Measurements from ENCODE around the gene ITGB3. TPM values are rescaled to one million over a fixed set of nuclear protein-coding genes. Genes with fewer than 3 reads are reported as not detected.
A peak's percentile ranks its signal among the peaks of the same experiment; 100 is the strongest.

ITGB3 gene
- total RNA-seq, 1 donor from 2014 or later: 174 TPM

DNA sequence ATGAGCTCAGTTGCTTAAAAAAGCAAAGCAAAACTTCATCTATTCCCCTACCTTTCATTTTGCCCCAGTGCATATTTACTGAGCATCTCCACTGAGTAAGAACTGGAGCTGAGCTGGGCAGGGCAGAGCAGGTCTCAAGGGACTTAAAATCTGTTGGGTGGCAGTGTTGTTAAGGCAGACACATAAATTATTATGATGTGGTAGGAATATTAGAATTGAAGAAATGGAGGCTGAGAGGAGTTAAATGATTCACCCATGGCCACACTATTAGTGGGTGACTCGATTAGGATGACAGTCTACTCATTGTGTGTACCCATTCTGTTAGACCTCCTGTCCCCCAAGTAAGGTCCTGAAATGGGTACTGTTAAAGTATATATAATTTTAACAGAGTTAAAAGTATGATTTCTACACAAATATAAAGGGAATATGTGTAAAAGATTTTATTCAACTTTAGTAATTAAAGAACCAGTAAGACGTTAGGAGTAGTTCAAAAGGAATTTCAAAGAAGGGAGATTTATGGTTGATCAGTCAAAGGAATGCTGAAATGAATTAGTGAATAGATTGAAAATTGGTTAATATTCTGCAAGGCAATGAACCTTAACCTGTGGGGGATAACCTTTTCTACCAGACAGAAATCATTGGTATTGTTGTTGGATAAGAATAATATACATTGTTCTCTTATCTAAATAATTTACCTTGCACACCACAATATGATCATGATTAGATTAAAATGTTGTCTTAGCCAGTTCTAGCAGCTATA, 17.5 kb downstream of the ITGB3 start:
- DNase-seq (ENCODE audit: low read depth): no peak
- Histone ChIP-seq H3K27me3 (ENCODE audit: control insufficient read depth, insufficient read depth, low read length) (no peaks in the 10 kb centered on the region), H3K36me3 (ENCODE audit: control insufficient read depth, insufficient read depth, low read length) (peaks cover 3% of the 10 kb centered on the region), H3K4me3 (ENCODE audit: low read depth, low read length) (no peak overlapping the region)
- TF ChIP-seq, protein P1, sequence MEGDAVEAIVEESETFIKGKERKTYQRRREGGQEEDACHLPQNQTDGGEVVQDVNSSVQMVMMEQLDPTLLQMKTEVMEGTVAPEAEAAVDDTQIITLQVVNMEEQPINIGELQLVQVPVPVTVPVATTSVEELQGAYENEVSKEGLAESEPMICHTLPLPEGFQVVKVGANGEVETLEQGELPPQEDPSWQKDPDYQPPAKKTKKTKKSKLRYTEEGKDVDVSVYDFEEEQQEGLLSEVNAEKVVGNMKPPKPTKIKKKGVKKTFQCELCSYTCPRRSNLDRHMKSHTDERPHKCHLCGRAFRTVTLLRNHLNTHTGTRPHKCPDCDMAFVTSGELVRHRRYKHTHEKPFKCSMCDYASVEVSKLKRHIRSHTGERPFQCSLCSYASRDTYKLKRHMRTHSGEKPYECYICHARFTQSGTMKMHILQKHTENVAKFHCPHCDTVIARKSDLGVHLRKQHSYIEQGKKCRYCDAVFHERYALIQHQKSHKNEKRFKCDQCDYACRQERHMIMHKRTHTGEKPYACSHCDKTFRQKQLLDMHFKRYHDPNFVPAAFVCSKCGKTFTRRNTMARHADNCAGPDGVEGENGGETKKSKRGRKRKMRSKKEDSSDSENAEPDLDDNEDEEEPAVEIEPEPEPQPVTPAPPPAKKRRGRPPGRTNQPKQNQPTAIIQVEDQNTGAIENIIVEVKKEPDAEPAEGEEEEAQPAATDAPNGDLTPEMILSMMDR (IDR thresholded peaks at IDR 0.05; ENCODE audit: insufficient read depth, low read length, poor library complexity, severe bottlenecking): no peak

DNA sequence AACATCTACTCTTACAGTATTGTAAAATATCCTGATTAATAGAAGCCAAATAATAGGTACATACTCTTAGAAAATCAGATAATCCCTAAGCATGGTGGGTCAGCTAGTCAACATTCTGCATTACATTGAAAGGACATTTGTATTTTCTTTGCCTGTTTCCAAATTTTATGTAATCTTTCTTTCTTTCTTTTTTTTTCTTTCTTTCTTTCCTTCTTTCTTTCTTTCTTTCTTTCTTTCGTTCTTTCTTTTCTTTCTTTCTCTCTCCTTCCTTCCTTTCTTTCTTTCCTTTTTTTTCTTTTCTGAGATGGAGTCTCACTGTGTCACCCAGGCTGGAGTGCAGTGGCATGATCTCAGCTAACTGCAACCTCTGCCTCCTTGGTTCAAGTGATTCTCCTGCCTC, 18.9 kb downstream of the ITGB3 start:
- no peak overlapping the region for H3K4me3 ChIP-seq (ENCODE audit: low read depth, low read length)
- H3K27me3 ChIP-seq (ENCODE audit: control insufficient read depth, insufficient read depth, low read length): no peaks in the 10 kb centered on the region
- TF ChIP-seq, protein P1 (IDR thresholded peaks at IDR 0.05; ENCODE audit: insufficient read depth, low read length, poor library complexity, severe bottlenecking): no peak
- no peak for DNase-seq (ENCODE audit: low read depth)
- peaks cover 4% of the 10 kb centered on the region for H3K36me3 ChIP-seq (ENCODE audit: control insufficient read depth, insufficient read depth, low read length)

DNA sequence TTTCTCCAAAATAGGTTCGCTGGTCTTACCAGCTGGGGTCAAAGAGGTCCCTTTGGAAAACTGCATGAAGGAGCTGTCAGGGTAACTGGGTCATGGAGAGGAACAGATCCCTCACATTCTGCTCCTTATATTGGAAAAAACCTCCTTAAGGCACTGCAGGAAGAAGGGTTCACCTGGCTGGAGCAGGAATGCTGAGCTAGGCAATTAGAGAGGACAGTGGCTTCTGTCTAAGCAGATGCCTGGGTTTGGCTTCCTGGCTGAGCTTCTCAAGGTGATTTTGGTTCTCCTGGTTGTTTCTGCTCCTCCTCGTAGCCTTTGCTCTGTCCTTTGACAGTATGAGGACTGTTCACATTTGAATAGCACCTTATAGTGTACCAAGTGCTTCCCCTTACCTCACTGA, 19.6 kb downstream of the ITGB3 start:
- Histone ChIP-seq H3K36me3 (ENCODE audit: control insufficient read depth, insufficient read depth, low read length) (peaks cover 4% of the 10 kb centered on the region), H3K27me3 (ENCODE audit: control insufficient read depth, insufficient read depth, low read length) (no peaks in the 10 kb centered on the region), H3K4me3 (ENCODE audit: low read depth, low read length) (no peak overlapping the region)
- TF ChIP-seq, protein P1 (IDR thresholded peaks at IDR 0.05; ENCODE audit: insufficient read depth, low read length, poor library complexity, severe bottlenecking): no peak
- no peak for DNase-seq (ENCODE audit: low read depth)

DNA sequence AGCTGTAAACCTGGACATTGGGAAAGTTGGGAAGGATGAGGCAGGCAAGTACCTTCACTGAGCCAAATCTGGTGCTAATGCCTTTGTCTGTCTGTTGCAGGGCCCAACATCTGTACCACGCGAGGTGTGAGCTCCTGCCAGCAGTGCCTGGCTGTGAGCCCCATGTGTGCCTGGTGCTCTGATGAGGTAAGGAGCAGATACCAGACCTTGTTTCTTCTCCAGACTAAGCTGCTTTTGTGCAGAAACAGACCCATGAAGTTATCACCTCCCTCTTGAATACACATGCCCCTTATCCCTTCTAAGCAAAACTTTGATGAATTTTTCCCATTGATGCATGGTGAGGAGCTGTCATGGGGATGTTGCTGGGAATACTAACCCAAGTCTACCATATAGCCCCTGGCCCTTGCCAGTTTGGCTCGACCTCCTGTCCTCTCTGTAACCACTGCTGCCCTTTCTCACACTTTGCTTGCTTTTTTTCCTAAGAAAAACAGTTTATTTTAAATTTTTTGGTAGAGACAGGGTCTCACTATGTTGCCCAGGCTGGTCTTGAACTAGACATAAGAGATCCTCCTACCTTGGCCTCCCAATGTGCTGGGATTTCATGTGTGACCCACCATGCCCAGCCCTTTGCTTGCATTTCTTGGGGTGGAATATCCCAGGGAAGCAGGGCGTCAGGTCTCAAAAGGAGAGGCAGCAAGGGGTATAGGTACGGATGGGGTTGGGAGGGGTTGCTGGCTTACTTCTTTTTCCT, 20.9 kb downstream of the ITGB3 start:
- DNase-seq (ENCODE audit: low read depth): no peak
- TF ChIP-seq, protein P1 (IDR thresholded peaks at IDR 0.05; ENCODE audit: insufficient read depth, low read length, poor library complexity, severe bottlenecking): no peak
- Histone ChIP-seq H3K4me3 (ENCODE audit: low read depth, low read length) (no peak overlapping the region), H3K27me3 (ENCODE audit: control insufficient read depth, insufficient read depth, low read length) (no peaks in the 10 kb centered on the region), H3K36me3 (ENCODE audit: control insufficient read depth, insufficient read depth, low read length) (peaks cover 4% of the 10 kb centered on the region)

DNA sequence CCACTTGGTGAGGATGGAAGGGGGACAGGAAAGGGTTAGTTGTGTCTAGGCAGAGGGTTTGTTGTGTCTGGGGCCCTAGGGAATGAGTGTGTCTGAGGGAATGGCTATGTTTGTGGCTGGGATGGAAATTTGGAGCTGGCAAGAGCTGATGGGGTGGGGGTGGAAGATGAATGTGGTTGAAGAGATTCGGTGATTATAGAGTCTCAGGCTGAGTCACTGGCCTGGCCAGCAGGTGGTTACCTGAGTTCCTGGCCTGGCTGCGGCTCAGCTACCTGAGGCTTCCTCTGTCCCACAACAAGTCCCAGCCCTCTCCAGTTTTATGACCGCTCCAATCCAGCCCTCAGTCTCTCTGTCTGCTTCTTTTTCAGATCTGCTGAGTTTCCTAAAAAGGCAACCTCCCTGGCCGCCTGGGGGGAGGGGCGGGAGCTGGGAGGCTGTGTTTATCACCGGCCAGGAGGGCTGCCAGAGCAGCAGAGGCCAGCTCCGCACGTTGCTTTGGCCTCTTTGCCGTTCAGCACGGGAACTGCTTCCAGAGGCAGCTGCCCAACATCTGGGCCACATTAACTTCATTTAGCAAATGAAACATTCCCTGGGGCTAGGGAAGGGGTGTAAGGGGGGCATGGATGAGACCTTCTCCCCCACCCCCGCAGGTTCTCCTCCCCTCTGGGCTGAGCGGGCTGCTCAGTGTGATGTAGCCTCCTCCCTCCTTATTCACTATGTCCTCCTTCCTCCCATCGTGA, 21.8 kb downstream of the ITGB3 start:
- no peaks in the 10 kb centered on the region for H3K27me3 ChIP-seq (ENCODE audit: control insufficient read depth, insufficient read depth, low read length)
- TF ChIP-seq, protein P1 (IDR thresholded peaks at IDR 0.05; ENCODE audit: insufficient read depth, low read length, poor library complexity, severe bottlenecking): no peak
- peak; percentile 86 for DNase-seq (ENCODE audit: low read depth)
- H3K36me3 ChIP-seq (ENCODE audit: control insufficient read depth, insufficient read depth, low read length): peaks cover 4% of the 10 kb centered on the region
- no peak overlapping the region for H3K4me3 ChIP-seq (ENCODE audit: low read depth, low read length)

All from kidney epithelial cell (primary cell).